ENCODE results near the gene NLGN1.

- TF ChIP-seq CTCF (IDR thresholded peaks at IDR 0.05; ENCODE audit: low read length) (no peak), EZH2 (IDR thresholded peaks at IDR 0.05; ENCODE audit: borderline replicate concordance, low read length) (no peak)
These were observed 835.3 kb downstream of the NLGN1 start for GRCh38 chr3:174232658-174233429.

Measured in OCI-LY1 (cell line).